ENCODE results near the gene GAPVD1.
"Not testable (repeated sequence)": the region's sequence is repeated elsewhere in the genome, so short reads cannot be mapped to it uniquely, and the experiment has no call there.

GAPVD1 gene, protein sequence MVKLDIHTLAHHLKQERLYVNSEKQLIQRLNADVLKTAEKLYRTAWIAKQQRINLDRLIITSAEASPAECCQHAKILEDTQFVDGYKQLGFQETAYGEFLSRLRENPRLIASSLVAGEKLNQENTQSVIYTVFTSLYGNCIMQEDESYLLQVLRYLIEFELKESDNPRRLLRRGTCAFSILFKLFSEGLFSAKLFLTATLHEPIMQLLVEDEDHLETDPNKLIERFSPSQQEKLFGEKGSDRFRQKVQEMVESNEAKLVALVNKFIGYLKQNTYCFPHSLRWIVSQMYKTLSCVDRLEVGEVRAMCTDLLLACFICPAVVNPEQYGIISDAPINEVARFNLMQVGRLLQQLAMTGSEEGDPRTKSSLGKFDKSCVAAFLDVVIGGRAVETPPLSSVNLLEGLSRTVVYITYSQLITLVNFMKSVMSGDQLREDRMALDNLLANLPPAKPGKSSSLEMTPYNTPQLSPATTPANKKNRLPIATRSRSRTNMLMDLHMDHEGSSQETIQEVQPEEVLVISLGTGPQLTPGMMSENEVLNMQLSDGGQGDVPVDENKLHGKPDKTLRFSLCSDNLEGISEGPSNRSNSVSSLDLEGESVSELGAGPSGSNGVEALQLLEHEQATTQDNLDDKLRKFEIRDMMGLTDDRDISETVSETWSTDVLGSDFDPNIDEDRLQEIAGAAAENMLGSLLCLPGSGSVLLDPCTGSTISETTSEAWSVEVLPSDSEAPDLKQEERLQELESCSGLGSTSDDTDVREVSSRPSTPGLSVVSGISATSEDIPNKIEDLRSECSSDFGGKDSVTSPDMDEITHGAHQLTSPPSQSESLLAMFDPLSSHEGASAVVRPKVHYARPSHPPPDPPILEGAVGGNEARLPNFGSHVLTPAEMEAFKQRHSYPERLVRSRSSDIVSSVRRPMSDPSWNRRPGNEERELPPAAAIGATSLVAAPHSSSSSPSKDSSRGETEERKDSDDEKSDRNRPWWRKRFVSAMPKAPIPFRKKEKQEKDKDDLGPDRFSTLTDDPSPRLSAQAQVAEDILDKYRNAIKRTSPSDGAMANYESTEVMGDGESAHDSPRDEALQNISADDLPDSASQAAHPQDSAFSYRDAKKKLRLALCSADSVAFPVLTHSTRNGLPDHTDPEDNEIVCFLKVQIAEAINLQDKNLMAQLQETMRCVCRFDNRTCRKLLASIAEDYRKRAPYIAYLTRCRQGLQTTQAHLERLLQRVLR (N-terminal part only)

GRCh38 chr9:125261501-125262293 is at the start of gene GAPVD1:
GAPVD1 (plus strand) TSS chr9:125261826; CDS start chr9:125298922, 37,096 bp downstream.
- DNase-seq (ENCODE audit: low spot score), result peak; percentile 99

GRCh38 chr9:125214186-125214585 is 47.4 kb upstream of the GAPVD1 start:
- no peak for DNase-seq (ENCODE audit: low spot score)

- no peak for DNase-seq (ENCODE audit: low spot score)
Measured at GRCh38 chr9:125218621-125219020, 43.0 kb upstream of the GAPVD1 start.

- DNase-seq (ENCODE audit: low spot score), result not testable (repeated sequence)
Measured at GRCh38 chr9:125224858-125225257, 36.8 kb upstream of the GAPVD1 start.

DNA sequence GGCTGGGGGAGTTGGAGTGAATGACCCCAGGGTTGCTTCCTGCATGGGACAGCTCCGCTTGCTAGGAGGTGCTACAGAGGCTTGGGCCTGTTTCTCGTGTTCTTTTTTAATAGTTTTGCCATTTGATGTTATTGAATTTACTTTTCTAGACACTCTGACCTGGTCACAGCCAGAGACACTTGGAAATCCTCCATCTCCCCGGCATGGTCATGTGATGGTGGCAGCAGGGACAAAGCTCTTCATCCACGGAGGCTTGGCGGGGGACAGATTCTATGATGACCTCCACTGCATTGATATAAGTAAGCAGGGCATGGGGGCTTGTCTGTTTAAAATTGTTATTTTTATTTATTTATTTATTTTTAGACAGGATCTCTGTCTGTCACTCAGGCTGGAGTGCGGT is 33.9 kb upstream of the GAPVD1 start:
- DNase-seq (ENCODE audit: low spot score), result no peak

GRCh38 chr9:125233678-125234077 is 27.9 kb upstream of the GAPVD1 start:
- DNase-seq (ENCODE audit: low spot score), result no peak

- DNase-seq (ENCODE audit: low spot score), result not testable (repeated sequence)
Measured at GRCh38 chr9:125234099-125234498, 27.5 kb upstream of the GAPVD1 start.

GRCh38 chr9:125235804-125236519 is 25.7 kb upstream of the GAPVD1 start:
- no peak for DNase-seq (ENCODE audit: low spot score)

DNA sequence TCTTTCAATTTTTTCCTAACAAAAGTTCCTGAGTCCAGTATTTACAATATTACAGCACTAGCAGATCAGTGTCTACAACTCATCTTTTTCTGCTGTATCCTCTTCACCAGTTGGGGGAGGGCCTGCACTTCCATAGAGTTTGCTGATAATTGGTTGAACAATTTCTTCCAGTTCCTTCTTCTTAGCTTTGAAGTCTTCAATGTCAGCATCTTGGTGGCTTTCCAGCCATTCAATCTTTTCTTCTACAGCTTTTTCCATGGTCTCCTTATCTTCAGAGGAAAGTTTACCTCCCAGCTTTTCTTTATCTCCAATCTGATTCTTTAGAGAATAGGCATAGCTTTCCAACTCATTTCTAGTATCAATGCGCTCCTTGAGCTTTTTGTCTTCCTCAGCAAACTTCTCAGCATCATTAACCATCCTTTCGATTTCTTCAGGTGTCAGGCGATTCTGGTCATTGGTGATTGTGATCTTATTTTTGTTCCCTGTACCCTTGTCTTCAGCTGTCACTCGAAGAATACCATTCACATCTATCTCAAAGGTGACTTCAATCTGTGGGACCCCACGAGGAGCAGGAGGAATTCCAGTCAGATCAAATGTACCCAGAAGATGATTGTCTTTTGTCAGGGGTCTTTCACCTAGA is 25.0 kb upstream of the GAPVD1 start:
- DNase-seq (ENCODE audit: low spot score), result not testable (repeated sequence)

- DNase-seq (ENCODE audit: low spot score), result no peak
Measured at GRCh38 chr9:125238127-125238914, 23.3 kb upstream of the GAPVD1 start.

DNA sequence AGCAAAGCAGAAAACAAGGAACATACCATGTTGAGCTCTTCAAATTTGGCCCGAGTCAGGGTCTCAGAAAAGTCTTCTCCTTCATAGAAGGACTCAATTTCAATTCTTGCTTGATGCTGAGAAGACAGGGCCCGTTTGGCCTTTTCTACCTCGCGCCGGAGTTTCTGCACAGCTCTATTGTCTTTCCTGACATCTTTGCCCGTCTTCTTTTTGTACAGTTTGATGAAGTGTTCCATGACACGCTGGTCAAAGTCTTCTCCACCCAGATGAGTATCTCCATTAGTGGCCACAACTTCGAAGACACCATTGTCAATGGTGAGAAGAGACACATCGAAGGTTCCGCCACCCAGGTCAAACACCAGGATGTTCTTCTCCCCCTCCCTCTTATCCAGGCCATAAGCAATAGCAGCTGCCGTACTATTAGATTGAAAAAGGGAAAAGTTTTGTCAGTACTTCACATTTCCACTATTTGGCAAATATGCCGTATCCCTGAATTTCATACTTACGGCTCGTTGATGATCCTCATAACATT is 22.6 kb upstream of the GAPVD1 start:
- DNase-seq (ENCODE audit: low spot score), result no peak

DNA sequence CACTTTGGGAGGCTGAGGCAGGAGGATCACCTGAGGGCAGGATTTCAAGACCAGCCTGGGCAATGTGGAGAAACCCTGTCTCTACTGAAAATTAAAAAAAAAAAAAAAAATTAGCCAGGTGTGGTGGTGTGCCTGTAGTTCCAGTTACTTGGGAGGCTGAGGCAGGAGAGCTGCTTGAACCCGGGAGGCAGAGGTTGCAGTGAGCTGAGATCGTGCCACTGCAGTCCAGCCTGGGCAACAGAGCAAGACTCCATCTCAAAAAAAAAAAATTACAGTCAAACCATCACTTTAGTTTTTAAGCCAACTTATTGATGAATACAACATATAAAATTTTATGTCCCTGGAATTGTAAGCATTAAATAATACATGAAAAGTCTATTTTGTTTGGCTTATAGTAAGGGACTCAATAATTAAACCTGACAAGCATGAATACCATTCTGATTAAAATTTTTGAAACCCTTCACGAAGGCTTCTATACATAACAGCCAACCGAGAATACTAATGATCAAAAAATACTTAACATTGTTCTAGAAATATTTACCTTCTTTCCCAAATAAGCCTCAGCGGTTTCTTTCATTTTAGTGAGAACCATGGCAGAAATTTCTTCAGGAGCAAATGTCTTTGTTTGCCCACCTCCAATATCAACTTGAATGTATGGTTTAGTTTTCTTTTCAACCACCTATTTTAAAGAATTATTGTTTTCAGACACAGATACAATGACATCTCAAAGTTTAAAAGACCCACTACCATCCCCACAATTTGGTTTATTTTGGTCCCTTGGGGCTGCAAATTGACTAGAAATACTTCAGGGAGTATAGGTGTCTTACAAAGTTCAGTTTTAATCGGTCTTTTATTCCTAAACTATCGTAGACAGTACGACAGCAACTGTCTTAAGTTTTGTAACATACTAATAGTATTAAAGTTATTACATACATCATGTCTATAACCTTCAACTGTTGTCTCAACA is 21.7 kb upstream of the GAPVD1 start:
- DNase-seq (ENCODE audit: low spot score), result no peak

DNA sequence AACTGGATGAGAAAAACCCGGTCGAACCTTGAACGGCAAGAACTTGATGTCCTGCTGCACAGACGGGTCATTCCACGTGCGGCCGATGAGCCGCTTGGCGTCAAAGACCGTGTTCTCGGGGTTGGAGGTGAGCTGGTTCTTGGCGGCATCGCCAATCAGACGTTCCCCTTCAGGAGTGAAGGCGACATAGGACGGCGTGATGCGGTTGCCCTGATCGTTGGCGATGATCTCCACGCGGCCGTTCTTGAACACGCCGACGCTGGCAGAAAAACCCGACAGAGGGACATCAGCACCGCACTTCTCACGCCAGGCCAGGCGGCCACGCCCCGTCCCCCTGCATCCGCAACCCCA is 21.0 kb upstream of the GAPVD1 start:
- DNase-seq (ENCODE audit: low spot score), result no peak

GRCh38 chr9:125241000-125241862 is 20.4 kb upstream of the GAPVD1 start, which contains the start of gene HSPA5:
HSPA5 (minus strand) TSS chr9:125241343; CDS start chr9:125241126, 217 bp downstream.
- peak; percentile 98 for DNase-seq (ENCODE audit: low spot score)

- peak; percentile 56 for DNase-seq (ENCODE audit: low spot score)
Measured at GRCh38 chr9:125241863-125242739, 19.5 kb upstream of the GAPVD1 start.

DNA sequence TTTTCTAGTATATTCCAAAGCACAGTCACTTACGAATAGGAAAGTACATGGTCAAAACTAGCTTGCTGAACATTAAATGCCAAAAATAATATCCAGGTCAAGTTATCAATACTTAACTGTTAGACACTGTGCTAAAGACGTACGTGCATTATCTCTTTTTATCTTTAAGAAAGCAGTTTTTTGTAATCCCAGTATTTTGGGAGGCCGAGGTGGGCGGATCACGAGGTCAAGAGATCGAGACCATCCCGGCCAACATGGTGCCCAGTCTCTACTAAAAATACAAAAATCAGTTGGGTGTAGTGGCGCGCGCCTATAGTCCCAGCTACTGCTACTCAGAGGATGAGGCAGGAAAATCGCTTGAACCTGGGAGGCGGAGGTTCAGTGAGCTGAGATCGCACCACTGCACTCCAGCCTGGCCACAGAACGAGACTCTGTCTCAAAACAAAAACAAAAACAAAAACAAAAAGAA is 17.8 kb upstream of the GAPVD1 start:
- DNase-seq (ENCODE audit: low spot score), result no peak
